ENCODE data around the gene PSMD3. TPM values are rescaled to one million over a fixed set of nuclear protein-coding genes. Genes with fewer than 3 reads are reported as not detected.

Gene PSMD3
- total RNA-seq, 1 experiment from 2014 or later: 172 TPM

DNA sequence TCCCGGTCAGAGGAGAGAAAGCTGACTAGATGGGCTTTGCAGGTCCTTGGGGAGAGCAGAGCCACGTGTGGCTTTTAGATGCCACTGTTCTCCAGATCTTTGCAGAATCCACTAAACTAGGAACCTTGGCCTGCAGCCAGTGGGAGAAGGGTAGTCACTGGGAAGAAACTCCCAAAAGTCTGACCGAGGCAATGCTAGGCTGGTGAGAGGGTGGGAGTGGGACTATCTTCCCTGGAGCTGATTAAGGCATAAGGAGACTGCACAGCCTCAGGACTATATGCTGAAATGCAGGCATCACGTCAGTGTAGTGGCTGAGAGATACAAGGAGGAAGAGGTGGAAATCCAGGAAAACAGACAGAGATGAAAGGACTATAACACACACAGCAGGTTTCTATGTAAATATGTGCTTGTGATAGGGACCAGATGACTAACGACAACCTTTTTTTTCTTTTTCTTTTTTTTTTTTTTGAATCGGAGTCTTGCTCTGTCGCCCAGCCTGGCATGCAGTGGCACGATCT is 20.0 kb upstream of the PSMD3 start:
- DNase-seq (ENCODE audit: low spot score): no peak

DNA sequence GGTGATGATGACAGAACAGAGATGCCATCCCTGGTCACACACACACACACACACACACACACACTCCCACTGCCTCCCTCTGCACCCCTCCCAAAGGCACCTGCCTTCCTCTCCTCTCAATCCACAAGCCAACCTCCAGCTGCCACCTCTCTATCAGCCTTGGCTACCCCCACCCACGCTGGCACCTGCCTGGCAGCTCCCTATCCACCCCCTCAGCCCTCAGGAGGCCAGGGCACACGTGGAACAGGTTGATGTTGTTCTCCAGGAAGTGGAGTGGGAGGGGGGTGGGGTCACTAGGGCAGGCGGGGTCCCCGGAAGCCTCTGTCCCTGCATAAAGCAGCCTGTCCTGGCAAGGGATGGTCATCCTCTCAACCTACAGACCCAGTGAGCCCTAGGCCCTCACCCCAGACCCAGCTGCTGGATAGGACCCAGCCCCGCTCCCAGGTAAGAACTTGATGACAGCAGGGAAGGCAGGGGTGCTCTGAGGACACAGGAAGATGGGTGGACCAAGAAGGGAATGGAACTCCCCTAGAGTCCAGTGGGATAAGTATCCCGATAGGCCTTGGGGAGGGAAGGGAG is 17.9 kb upstream of the PSMD3 start, which contains the start of gene GSDMA:
TSS of gene GSDMA (plus strand) at position 363 of the 579 bp plus-strand sequence. CDS start 2,684 bp downstream, outside the sequence.
- no peak for DNase-seq (ENCODE audit: low spot score)

DNA sequence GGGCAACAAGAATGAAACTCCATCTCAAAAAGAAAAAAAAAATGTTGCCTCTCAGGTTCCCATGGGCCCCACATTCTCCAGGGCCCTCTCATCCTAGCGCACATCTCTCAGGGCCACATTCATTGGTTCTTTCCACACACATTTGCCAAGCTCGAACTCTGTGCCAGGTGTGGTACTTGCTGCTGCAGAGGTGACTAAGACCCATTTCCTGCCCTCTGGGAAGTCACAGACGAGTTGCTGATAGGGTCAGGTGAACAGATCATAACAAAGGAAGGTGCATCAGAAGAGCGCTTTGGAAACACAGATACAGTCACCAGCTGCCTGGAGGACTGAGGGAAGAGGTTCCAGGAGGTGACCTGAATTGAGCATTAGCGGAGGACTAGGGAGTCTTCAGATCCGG is 16.8 kb upstream of the PSMD3 start:
- DNase-seq (ENCODE audit: low spot score): no peak

DNA sequence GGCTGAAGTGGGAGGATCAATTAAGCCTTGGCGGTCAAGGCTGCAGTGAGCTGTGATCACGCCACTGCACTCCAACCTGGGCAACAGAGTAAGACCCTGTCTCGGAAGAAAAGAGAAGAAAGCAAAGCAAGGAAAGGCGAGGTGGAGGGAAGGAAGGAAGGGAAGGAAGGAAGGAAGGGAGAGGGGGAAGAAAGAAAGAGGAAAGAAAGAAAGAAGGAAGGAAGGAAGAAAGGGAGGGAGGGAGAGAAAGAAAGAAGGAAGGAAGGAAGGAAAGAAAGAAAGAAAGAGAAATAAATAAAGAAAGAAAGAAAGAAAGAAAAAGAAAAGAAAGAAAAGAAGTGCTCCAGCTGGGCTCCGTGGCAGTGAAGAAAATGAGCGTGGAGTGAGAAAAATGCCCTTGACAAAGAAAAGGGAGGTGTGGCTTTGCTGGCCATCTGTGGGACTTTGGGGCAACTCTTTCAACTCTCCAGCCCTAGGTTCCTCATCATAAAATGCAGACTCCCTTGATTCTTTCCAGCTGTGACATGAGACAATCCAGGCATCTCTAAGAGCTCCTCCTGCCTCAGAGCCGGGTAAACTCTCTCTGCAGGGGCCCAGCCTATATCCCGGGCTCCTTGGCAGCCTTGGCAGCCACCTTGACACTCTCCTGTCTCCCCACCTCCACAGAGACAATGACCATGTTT is 15.4 kb upstream of the PSMD3 start:
- DNase-seq (ENCODE audit: low spot score): no peak

DNA sequence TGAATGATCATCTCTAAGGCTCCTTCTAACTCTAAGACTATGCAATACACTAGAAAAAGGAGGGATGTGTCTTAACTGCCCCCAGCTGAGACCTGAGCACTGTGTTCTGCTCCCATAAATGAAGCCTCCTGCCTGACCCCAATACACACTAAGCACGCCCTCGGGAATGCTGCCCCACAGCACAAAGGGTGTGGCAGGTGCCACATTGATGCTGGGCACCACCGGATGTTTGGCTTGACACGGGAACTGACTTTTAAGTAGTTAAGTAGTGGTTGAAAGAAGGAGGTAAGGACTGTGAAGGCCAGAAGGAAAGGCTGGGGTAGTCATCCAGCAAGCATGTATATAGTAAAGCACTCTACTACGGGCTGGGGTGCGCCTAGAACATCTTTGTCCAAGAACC is 13.8 kb upstream of the PSMD3 start:
- no peak for DNase-seq (ENCODE audit: low spot score)

DNA sequence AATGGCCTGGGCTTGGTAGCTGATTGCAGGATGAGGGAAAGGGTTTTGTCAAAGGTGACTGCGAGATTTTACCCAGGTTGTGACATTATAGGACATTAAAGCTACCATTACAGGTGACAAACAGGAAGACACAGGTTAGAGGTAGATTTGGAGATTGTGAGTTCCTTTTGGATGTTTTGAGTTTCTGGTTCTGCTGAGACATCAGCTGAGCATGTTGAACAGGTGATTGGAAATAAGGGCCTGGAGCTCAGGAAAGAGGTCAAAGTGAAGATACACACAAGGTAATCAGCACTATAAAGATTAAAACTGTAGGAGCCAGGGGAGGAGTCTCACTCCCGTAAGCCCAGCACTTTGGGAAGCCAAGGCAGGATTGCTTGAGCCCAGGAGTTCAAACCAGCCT is 11.8 kb upstream of the PSMD3 start:
- no peak for DNase-seq (ENCODE audit: low spot score)

DNA sequence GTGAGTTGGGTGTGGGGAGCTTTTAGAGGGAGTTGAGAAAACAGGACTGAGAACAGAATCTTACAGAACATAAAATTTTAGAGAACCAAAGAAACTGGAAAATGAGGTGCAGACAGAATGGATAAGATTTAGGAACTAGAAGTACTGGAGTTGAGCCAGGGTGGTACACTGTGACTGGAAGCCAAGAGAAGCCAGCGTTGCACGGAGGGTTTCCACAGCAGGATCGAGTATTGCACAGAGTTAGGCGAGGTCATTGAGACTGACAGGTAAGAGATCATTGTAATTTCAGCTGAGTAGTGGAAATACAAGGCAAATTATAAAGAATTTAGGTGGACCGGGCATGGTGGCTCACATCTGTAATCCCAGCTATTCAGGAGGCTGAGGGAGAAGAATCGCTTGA is 11.2 kb upstream of the PSMD3 start:
- DNase-seq (ENCODE audit: low spot score): no peak

DNA sequence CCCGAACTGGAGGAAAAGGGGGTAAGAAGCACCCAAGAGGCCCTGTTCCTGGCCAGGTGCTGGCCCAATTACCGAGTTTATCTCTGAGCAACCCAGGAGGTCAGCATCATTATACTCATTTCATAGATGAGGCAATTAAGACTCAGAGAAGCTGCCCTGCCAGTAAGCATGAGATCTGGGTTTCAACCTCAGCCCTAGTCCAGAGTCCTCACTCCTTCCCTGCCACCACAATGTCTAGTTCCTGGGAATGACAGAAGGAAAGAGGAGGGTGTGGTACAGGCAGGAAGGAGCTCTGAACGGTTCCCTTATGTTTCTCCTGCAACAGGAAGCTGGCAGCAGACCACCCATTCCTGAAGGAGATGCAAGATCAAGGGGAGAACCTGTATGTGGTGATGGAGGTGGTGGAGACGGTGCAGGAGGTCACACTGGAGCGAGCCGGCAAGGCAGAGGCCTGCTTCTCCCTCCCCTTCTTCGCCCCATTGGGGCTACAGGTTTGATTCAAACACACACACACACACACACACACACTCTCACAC is 10.4 kb upstream of the PSMD3 start:
- no peak for DNase-seq (ENCODE audit: low spot score)

DNA sequence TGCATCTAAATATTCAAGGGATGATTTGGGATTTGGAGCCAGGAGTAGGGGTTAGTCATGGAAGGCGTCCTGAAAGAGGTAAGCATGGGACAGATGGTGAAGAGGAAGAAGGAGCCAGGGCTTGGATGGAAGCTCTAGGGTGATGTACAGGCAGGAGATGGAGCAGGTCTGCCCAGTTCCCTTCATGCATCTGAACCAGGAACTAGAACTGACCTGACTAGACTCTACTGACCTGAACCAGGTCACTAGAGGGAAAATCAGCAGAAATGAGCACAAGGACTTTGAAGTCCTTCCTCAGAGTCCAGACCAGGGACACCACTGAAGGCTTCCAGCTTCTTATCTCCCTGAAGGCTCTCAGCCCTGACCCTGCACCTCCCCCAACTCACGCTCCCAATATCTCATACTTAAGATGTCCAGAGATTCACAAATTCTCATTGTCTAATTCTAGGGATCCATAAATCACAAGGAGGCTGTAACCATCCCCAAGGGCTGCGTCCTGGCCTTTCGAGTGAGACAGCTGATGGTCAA is 9.5 kb upstream of the PSMD3 start:
- no peak for DNase-seq (ENCODE audit: low spot score)

DNA sequence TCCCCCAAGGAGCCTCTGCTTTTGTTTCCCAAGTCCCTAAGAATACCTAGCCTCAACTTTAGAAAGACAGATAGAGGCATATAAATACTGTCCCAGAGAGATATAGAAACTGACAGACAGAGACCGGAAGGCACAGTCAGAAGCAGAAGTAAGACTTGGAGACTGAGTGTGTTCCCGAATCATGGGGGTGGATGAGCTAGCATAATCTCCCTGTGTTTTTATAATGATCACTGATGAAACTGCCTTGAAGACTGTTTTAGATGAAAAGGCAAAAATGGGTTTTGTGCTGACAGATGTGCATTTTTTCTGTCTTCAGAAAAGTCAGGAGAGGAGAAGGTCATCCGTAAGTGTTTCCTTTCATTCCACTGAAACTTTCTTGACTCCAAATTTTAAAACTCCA is 8.3 kb upstream of the PSMD3 start:
- no peak for DNase-seq (ENCODE audit: low spot score)

DNA sequence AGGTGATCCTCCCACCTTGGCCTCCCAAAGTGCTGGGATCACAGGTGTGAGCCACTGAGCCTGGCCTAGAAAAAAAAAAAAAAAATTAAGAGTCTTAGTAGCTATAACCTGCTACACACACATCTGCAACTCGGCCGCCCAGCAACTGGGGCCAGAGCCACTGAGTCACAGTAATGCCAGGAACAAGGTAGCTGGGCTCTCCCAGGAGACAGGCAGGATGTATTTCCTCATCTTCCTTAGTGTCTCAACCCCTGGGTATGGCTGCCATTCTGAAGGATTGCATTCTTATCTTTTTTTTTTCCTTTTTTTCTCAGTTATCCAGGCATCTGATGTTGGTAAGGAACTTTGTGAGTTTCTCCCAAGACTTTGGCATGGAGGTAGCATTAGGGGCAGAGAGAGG is 7.1 kb upstream of the PSMD3 start:
- DNase-seq (ENCODE audit: low spot score): no peak

DNA sequence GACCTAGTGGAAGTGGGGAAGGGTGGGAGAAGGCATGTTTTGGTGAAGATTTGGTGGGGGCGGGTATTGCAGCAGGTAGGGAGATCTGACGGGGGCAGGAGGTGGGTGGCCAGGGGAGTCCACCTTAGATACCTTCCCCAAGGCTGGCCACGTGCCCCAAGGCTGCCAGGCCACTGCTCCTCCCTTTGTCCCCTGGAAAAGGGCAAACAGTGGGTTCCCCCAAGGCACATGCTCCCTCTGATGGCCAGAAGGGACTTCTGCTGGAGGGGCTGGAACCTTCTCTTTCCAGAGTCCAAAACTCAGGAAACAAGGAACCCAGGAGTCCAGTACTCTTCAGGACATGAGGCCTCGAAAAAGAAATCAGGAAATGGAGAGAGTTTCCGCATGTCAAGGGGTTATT is 6.2 kb upstream of the PSMD3 start:
- no peak for DNase-seq (ENCODE audit: low spot score)

DNA sequence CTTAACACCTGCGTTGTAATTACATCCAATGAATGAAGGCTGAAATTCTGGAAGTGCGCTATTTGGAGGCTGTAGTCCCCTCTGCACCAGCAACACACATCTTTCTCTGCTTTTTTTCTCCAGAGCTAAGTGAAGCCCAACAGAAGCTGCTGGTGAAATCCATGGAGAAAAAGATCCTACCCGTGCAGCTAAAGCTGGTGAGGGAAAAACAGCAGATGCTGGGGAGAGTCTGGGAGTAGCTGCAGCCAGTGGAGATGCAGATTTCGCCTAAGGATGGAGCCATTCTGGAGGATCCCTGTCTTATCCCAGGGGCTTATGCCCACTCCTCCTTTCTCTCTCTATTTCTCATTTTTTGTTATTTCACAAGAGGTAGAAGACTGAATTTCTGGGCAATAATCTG is 4.8 kb upstream of the PSMD3 start:
- DNase-seq (ENCODE audit: low spot score): no peak

DNA sequence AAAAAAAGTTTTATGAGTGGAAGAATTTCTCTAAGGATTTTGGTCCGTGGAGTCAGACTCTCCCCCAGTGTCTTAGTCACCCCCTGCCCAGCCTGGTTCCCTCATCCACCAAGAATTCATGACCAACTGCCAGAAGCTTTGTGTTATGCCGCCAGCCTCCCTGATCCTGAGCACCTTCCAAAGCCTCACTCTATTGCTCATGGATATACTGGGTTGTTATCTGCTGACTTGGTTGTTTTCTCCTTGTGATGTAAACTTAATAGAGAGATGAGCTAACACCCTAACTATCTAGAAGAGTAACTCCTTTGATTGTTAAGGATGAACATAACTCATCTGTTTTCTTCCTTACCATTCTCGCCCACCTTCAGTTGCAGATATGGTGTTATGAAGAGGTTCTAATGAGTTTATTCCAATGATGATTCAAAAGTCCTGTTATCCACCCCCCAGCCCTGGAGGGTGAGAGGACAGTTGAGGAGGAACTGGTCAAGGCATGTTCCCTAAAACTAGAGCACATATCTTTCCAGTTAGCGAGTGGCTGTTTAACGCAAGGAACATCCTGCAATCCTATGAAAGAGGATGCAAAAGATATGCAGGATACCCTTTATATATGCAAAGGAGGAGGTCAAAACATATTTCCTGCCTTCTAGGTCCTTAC is 1.5 kb upstream of the PSMD3 start:
- DNase-seq (ENCODE audit: low spot score): no peak

DNA sequence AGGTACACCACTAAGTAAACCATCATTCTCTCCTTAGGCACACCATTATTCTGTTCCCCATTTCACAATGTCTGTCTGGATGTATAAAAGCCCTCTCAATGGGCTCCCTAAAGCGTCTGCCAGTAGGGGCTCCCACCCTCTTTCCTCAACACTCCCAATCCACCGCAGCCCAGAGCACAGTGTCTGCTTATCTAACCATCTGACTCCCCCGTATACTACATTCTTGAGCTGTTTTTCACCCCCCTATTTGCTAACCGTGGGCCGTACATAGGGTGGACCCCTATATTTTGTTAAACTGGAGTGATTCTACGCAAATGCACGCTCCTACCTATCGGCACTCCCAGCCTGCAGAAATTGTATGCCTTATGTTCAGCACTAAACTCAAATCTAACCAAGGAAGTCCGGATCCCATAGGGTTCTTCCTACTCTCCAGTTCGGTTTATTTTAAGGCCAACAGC is 685 bp upstream of the PSMD3 start:
- no peak for DNase-seq (ENCODE audit: low spot score)

DNA sequence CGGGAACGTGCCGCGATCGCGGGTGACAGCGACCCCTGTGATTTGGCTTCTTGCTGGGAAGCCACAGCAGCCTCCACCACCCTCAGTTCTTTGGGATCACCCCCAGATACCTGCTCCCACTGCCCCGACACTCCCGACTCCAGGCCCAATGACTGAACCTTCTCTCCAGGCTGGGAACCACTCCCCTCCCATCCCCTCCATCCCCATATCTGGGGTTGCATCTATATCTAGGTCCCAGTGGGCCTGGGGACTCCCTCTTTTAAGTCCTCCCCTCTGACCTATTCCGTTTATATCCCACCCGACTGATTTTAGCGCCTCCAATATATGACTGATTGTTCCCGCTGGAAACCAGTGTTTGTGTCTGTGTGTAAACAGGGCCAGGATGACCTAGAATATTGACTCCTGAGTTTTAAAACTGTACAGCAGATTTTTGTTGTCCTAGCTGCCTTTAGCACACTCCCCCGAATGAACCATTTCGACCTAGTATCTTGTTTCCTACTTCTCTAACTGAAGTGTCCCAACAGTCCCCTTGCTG is 667 bp downstream of the PSMD3 start:
- DNase-seq (ENCODE audit: low spot score): no peak

DNA sequence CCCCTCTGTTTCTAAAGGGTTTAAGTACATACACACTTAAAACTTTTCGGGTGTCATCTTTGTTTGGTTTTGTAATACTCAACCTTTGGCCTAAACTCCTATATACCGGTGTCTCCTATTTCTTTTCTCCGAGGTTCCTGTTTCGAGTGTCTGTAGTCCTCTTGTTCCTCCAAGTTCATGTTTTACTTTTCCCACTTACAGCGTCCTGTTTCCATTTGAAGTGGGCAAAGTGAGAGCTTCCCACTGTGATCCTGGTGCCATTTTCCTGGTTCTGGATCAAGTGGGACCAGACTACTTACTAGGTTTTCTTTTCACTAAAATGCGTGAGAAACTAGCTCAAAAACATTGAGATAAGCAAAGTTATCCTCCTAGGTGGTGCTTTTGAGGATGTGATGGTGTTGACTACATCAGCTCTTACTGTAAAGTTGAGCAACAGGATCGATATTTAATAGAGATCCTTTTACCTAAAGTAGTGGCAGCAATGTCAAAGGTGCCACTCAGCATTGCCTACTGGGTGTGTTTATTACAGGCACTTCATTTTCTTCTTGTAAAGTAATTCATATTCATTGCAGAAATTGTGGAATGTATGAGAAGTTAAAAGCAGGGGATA is 1.3 kb downstream of the PSMD3 start:
- no peak for DNase-seq (ENCODE audit: low spot score)

DNA sequence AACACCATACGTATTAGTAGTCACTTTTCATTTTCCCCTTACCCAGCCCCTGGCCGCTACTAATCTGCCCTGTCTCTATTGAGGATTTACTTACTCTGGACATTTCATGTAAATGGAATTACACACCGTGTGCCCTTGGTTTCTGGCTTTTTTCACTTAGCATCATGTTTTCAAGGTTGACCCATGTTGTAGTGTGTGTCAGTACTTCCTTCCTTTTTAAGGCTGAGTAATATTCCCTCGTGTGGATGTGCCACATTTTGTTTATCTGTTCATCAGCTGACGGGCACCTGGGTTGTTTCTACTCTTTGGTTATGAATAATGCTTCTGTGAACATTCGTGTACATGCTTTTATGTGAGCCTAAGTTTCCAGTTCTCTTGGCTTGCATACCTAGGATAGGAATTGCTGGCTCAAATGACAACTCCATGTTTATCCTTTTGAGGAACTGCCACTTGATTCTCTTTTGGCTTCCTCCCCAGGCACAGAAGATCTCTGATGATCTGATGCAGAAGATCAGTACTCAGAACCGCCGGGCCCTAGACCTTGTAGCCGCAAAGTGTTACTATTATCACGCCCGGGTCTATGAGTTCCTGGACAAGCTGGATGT is 7.7 kb downstream of the PSMD3 start:
- no peak for DNase-seq (ENCODE audit: low spot score)

DNA sequence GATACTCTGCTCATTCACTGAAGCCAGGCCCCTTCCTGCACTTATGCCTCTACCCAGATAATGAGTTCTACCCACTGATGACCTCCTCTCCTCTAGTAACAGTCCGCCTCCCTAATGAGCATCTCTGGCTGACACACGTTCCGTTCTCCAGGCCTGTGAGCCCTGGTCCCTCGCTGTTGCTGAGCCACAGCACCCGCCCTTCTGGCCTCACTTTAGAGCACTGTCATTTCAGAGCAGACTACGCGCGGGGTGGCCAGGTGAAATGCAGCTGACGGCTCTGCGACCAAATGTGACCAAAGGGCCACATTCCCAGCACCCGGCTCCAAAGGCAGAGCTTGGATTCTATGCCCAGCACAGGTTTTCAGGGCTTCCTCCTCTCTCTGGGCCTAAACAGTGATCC is 13.8 kb downstream of the PSMD3 start:
- DNase-seq (ENCODE audit: low spot score): no peak

DNA sequence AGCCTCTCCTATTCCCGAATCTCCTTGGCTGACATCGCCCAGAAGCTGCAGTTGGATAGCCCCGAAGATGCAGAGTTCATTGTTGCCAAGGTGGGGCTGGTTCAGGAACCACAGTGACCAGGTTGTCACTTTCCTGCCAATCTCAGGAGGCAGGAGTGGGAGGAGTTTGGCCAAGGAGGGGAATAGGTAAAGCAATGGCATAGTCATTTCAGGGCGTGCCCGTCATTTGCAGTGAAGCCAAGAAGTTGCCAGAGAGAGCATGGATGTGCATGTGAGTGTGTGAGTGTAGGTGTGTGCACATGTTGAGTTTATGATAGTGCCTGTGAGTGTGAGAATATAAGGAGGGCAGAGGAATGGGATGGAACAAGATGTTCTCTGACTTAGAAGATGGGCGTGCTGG is 14.8 kb downstream of the PSMD3 start:
- DNase-seq (ENCODE audit: low spot score): no peak

DNA sequence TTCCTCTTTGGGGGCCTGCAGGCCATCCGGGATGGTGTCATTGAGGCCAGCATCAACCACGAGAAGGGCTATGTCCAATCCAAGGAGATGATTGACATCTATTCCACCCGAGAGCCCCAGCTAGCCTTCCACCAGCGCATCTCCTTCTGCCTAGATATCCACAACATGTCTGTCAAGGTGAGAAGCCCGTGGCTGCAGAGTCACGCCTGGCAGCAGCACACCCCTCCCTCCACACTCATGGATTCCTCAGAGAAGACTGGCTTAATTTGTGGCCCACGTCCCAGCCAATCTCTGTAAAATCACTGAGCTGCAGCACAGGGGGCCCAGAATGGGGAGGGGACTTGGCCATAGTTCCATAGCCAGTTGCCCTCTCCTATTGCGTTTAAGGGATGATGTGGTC is 15.6 kb downstream of the PSMD3 start:
- no peak for DNase-seq (ENCODE audit: low spot score)

Measured in H4 (cell line).